ENCODE results near the gene NDUFAF8.

NDUFAF8 gene

GRCh38 chr17:81197409-81197795, 41.7 kb upstream of the NDUFAF8 start:
- no peak overlapping the region for H3K4me3 Mint-ChIP-seq
- H3K27ac Mint-ChIP-seq, result no peak overlapping the region
- H3K36me3 Mint-ChIP-seq (ENCODE audit: low read depth), result no peaks in the 10 kb centered on the region
- H3K9me3 Mint-ChIP-seq, result no peaks in the 10 kb centered on the region
- H3K27me3 Mint-ChIP-seq (ENCODE audit: low read depth), result no peaks in the 10 kb centered on the region
- no peaks in the 10 kb centered on the region for H3K4me1 Mint-ChIP-seq (ENCODE audit: low read depth)

GRCh38 chr17:81197831-81198490, 41.2 kb upstream of the NDUFAF8 start:
- Mint-ChIP-seq H3K4me1 (ENCODE audit: low read depth) (no peaks in the 10 kb centered on the region), H3K9me3 (no peaks in the 10 kb centered on the region), H3K27ac (no peak overlapping the region), H3K4me3 (no peak overlapping the region), H3K27me3 (ENCODE audit: low read depth) (no peaks in the 10 kb centered on the region), H3K36me3 (ENCODE audit: low read depth) (no peaks in the 10 kb centered on the region)

GRCh38 chr17:81198826-81199481, 40.2 kb upstream of the NDUFAF8 start:
- Mint-ChIP-seq H3K27ac (no peak overlapping the region), H3K27me3 (ENCODE audit: low read depth) (no peaks in the 10 kb centered on the region), H3K4me1 (ENCODE audit: low read depth) (no peaks in the 10 kb centered on the region), H3K4me3 (no peak overlapping the region), H3K36me3 (ENCODE audit: low read depth) (no peaks in the 10 kb centered on the region), H3K9me3 (no peaks in the 10 kb centered on the region)

DNA sequence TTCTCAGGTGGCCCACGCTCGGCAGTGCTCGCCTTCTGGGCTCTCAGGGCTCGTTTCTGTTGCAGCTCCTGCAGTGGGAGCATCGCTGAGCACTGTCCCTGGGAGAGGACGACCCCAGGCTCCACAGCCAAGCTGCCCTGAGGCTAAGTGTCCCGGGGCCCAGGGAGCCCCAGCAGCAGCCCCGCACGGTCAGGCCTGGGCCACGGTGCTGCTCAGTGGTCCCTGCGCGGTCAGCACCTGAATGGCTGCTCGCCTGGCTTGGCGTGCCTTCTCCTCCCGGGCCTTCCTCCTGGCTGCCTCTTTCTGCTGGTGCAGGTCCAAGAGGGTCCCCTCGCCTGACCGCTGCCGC, 39.7 kb upstream of the NDUFAF8 start:
- H3K4me3 Mint-ChIP-seq, result no peak overlapping the region
- no peaks in the 10 kb centered on the region for H3K9me3 Mint-ChIP-seq
- no peaks in the 10 kb centered on the region for H3K36me3 Mint-ChIP-seq (ENCODE audit: low read depth)
- H3K27ac Mint-ChIP-seq, result no peak overlapping the region
- no peaks in the 10 kb centered on the region for H3K4me1 Mint-ChIP-seq (ENCODE audit: low read depth)
- H3K27me3 Mint-ChIP-seq (ENCODE audit: low read depth), result no peaks in the 10 kb centered on the region

- H3K36me3 Mint-ChIP-seq (ENCODE audit: low read depth), result no peaks in the 10 kb centered on the region
- H3K27me3 Mint-ChIP-seq (ENCODE audit: low read depth), result no peaks in the 10 kb centered on the region
- H3K4me3 Mint-ChIP-seq, result no peak overlapping the region
- no peak overlapping the region for H3K27ac Mint-ChIP-seq
- no peaks in the 10 kb centered on the region for H3K4me1 Mint-ChIP-seq (ENCODE audit: low read depth)
- no peaks in the 10 kb centered on the region for H3K9me3 Mint-ChIP-seq
Observed at GRCh38 chr17:81200201-81200600, 38.9 kb upstream of the NDUFAF8 start.

DNA sequence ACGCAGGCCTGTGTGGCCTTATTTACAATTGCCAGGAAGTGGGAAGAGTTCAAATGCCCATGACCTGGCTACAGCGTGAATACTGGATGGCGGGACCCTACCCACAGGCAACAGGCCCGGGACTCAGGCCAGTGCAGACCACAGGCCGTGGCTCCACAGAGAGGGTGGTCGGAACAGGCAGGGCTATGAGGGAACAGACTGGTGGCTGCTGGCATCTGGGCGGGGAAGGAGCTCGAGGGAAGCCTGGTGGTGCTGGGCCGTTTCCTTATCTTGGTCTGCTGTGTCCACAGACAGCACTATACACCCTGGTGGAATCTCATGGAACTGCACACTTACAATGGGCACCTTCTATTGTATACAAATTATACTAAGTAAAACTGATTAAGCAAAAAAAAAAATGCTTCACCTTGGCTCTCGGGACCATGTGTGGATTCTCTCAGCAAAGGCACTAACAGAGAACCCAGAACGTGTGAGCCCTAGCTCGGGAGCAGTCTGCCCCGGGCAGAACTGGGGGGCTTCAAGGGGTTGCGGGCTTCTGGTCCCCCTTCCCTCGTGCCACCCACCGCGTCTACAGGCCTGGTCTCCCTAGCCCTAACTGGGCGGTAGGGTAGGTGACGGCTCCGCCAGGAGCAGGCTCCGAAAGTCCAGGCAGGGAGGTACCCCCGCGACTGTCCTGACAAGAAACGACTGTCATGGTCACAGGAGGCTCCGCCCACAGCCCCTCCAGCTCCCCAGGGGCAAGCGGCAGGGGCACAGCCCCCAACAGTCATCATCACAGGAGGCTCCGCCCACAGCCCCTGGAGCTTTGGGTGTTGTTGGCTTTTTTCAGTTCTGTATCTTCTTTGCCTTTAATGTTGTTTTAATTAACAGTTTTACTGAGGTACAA, 38.2 kb upstream of the NDUFAF8 start:
- Mint-ChIP-seq H3K4me3 (no peak overlapping the region), H3K9me3 (no peaks in the 10 kb centered on the region), H3K27me3 (ENCODE audit: low read depth) (no peaks in the 10 kb centered on the region), H3K36me3 (ENCODE audit: low read depth) (no peaks in the 10 kb centered on the region), H3K27ac (no peak overlapping the region), H3K4me1 (ENCODE audit: low read depth) (no peaks in the 10 kb centered on the region)

DNA sequence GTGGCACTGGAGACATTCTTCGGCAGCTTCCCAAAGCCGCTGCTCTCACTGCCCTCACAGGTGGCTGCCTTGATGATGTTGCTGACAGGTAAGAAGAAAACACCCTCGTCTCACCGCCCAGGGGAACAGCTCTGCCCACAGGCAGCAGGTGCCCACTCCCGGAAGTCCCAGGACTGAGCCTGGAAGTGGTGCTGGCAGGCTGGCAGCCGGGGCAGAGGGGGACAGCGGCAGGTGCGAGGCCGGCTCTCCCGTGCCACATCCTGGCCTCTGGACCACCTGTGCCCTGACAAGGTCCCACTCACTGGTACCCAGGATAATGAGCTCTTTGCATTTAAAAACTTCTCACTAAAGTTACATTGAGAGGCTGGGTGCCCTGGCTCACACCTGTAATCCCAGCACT, 36.8 kb upstream of the NDUFAF8 start:
- Mint-ChIP-seq H3K36me3 (ENCODE audit: low read depth) (no peaks in the 10 kb centered on the region), H3K27ac (no peak overlapping the region), H3K4me3 (no peak overlapping the region), H3K9me3 (no peaks in the 10 kb centered on the region), H3K4me1 (ENCODE audit: low read depth) (no peaks in the 10 kb centered on the region), H3K27me3 (ENCODE audit: low read depth) (no peaks in the 10 kb centered on the region)

DNA sequence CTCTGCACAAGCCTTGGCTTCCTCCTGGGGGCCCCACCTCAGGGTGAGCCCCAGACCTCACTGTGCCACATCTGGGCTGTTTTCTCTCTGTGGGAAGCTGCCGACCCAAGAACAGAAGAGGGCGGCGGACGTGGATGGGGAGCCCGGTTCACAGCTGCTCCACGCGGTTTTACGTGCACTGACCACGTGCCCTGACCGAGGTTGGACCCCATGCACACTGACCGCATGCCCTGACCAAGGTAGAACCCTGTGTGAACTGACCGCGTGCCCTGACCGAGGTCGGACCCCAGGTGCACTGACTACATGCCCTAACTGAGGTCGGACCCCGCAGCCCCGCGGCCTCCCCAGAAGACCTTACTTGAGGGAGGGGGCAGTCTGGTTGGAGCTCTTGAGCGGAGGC, 36.0 kb upstream of the NDUFAF8 start:
- Mint-ChIP-seq H3K4me1 (ENCODE audit: low read depth) (no peaks in the 10 kb centered on the region), H3K27ac (no peak overlapping the region), H3K4me3 (no peak overlapping the region), H3K36me3 (ENCODE audit: low read depth) (no peaks in the 10 kb centered on the region), H3K9me3 (no peaks in the 10 kb centered on the region), H3K27me3 (ENCODE audit: low read depth) (no peaks in the 10 kb centered on the region)

DNA sequence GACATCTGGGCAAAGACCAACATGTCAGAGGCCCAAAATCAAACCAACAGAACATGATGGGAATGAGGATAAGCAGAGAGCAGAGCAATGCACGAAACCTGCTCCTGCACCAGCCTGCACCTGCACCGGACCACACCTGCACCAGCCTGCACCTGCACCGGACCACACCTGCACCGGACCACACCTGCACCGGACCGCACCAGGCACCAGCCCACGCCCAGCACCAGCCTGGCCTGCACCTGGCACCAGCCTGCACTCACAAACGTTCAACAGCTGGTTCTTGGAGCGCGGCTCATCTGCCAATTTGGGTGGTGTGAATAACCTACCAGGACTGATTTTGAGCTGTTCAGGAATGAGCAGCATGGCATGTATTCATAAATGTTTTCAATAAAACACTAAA, 34.5 kb upstream of the NDUFAF8 start:
- no peaks in the 10 kb centered on the region for H3K36me3 Mint-ChIP-seq (ENCODE audit: low read depth)
- H3K4me1 Mint-ChIP-seq (ENCODE audit: low read depth), result no peaks in the 10 kb centered on the region
- no peak overlapping the region for H3K27ac Mint-ChIP-seq
- no peaks in the 10 kb centered on the region for H3K9me3 Mint-ChIP-seq
- H3K4me3 Mint-ChIP-seq, result no peak overlapping the region
- no peaks in the 10 kb centered on the region for H3K27me3 Mint-ChIP-seq (ENCODE audit: low read depth)

DNA sequence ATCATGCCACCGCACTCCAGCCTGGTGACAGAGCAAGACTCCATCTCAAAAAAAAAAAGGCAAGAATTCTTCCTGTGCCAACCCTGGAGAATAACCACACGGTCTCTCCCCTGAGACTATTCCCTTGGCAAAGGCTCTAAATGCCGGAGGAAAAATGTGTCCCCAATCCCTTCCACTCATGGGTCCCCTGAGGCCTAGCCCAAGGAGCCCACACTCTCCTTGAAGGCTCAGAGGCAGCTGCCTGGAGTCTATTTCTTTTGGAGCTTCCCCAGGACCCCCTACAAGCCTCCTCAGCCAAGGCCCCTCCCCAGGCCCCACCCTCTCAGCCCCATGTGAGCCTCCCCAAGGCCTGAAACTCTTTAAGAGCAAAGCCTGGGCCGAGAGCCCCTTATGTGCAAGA, 33.0 kb upstream of the NDUFAF8 start:
- H3K4me1 Mint-ChIP-seq (ENCODE audit: low read depth), result no peaks in the 10 kb centered on the region
- no peak overlapping the region for H3K4me3 Mint-ChIP-seq
- no peaks in the 10 kb centered on the region for H3K9me3 Mint-ChIP-seq
- no peaks in the 10 kb centered on the region for H3K27me3 Mint-ChIP-seq (ENCODE audit: low read depth)
- H3K36me3 Mint-ChIP-seq (ENCODE audit: low read depth), result no peaks in the 10 kb centered on the region
- H3K27ac Mint-ChIP-seq, result no peak overlapping the region

GRCh38 chr17:81206657-81207056, 32.5 kb upstream of the NDUFAF8 start:
- Mint-ChIP-seq H3K27me3 (ENCODE audit: low read depth) (no peaks in the 10 kb centered on the region), H3K36me3 (ENCODE audit: low read depth) (no peaks in the 10 kb centered on the region), H3K9me3 (no peaks in the 10 kb centered on the region), H3K4me1 (ENCODE audit: low read depth) (no peaks in the 10 kb centered on the region), H3K27ac (no peak overlapping the region), H3K4me3 (no peak overlapping the region)

DNA sequence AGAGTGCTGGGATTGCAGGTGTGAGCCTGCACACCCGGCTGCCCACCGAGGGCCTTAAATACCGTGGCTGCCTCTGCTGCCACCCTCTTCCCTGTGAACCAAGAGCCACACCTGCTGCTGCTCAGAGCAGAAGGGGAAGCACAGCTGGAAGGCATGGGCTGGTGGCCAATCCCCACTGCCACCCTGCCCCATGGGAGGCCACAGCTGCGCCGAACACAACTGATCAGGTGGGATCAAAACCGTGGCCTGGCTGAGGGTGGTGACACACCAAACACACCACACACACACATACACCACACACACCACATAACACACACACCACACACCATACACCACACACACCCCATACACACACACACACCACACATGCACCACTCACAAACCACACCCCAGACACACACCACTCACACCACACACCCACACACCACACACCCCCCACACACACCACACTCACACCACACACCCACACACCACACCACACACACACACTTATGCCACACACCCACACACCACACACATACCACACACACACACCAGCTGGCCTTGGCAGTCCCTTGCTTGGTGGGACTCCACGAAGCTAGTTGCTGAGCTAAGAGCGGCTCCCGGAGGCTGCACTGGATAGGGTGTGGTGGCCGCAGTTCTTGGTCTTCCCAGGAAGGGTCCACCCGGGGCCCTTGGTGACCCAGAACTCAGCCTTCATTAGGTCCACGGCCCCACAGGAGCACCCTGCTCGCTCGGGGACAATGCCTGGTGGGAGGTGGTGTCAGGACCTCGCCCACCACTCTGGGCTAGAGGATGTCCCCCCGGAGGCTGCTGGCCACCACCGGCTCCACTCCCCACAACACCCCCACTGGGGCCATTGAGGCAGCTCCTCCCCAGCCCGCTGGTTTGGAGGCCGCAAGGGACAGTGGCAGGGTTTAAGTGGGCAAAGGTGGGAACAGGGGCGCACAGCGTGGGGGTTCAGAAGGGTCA, 31.2 kb upstream of the NDUFAF8 start:
- H3K27ac Mint-ChIP-seq, result peak overlapping the region; percentile 72
- H3K4me3 Mint-ChIP-seq, result no peak overlapping the region
- H3K36me3 Mint-ChIP-seq (ENCODE audit: low read depth), result no peaks in the 10 kb centered on the region

DNA sequence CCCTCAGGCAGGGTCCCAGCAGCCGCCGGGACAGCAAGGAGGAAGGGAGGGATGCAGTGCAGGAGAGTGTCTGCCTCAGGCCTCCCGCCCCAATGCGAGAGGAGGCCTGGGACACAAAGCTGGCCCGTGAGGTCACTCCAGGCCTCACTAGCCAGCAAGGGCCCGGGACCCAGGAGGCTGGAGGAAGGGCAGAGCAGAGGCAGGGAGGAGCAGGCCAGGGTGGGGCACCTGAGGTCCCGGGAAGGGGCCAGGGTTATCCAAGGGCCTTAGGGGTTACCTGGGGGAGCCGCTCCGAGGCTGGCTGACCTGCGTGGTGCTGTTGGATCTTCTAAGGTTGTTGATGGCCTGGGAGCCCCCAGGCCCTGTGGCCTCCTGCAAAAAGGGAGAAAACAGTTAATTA, 30.5 kb upstream of the NDUFAF8 start:
- Mint-ChIP-seq H3K36me3 (ENCODE audit: low read depth) (no peaks in the 10 kb centered on the region), H3K4me1 (ENCODE audit: low read depth) (no peaks in the 10 kb centered on the region), H3K4me3 (no peak overlapping the region), H3K9me3 (no peaks in the 10 kb centered on the region), H3K27ac (peak overlapping the region; percentile 15), H3K27me3 (ENCODE audit: low read depth) (no peaks in the 10 kb centered on the region)

More for the DNA sequence above, 31.2 kb upstream of the NDUFAF8 start:
- Mint-ChIP-seq H3K27me3 (ENCODE audit: low read depth) (no peaks in the 10 kb centered on the region), H3K4me1 (ENCODE audit: low read depth) (no peaks in the 10 kb centered on the region), H3K9me3 (no peaks in the 10 kb centered on the region)

- no peaks in the 10 kb centered on the region for H3K9me3 Mint-ChIP-seq
- no peak overlapping the region for H3K4me3 Mint-ChIP-seq
- H3K36me3 Mint-ChIP-seq (ENCODE audit: low read depth), result no peaks in the 10 kb centered on the region
- H3K27me3 Mint-ChIP-seq (ENCODE audit: low read depth), result no peaks in the 10 kb centered on the region
- no peaks in the 10 kb centered on the region for H3K4me1 Mint-ChIP-seq (ENCODE audit: low read depth)
- no peak overlapping the region for H3K27ac Mint-ChIP-seq
Observed at GRCh38 chr17:81209141-81209540, 30.0 kb upstream of the NDUFAF8 start.

All from T-helper 1 cell treated with Interleukin-12 subunit alpha and Interleukin-12 subunit beta and Interleukin-4 antibody, amounts not matched to agents 30 μg/mL and 1 μg/mL, for 36 hours (primary cell).